NCI-H2081 treated with DMSO at 0.1 percent for 48 hours (cell line): ENCODE results near the gene CMTM5.

Source experiments
- DNase-seq: peaks from one replicate; lab custom pipeline; 2025; lab: John Stamatoyannopoulos, UW

CMTM5 gene

GRCh38 chr14:23358553-23359166, 18.2 kb upstream of the CMTM5 start:
- DNase-seq, result no peak

GRCh38 chr14:23359167-23359626, 17.6 kb upstream of the CMTM5 start:
- DNase-seq, result no peak

- DNase-seq, result no peak
Measured at GRCh38 chr14:23359722-23360447, 17.0 kb upstream of the CMTM5 start.

- no peak for DNase-seq
Measured at GRCh38 chr14:23360496-23360895, 16.4 kb upstream of the CMTM5 start.

GRCh38 chr14:23361320-23361719, 15.5 kb upstream of the CMTM5 start:
- DNase-seq, result no peak

- DNase-seq, result no peak
Measured at GRCh38 chr14:23361763-23362162, 15.1 kb upstream of the CMTM5 start.

- no peak for DNase-seq
Measured at GRCh38 chr14:23362200-23362599, 14.6 kb upstream of the CMTM5 start.

GRCh38 chr14:23364164-23365035, 12.4 kb upstream of the CMTM5 start:
- DNase-seq, result no peak

GRCh38 chr14:23365036-23365731, 11.7 kb upstream of the CMTM5 start, which contains the start of gene EFS:
Gene EFS, minus strand, starts transcription at chr14:23365172. Its CDS starts 147 bp downstream, at chr14:23365025.
- no peak for DNase-seq

GRCh38 chr14:23365732-23366425, 11.0 kb upstream of the CMTM5 start:
- DNase-seq, result no peak

- no peak for DNase-seq
Measured at GRCh38 chr14:23366426-23366921, 10.4 kb upstream of the CMTM5 start.

GRCh38 chr14:23370221-23370620, 6.6 kb upstream of the CMTM5 start:
- DNase-seq, result no peak

GRCh38 chr14:23371865-23372264, 5.0 kb upstream of the CMTM5 start:
- no peak for DNase-seq

- DNase-seq, result no peak
Measured at GRCh38 chr14:23372509-23372908, 4.3 kb upstream of the CMTM5 start, which contains the start of gene IL25. Gene IL25, plus strand, starts transcription at chr14:23372809.

- no peak for DNase-seq
Measured at GRCh38 chr14:23373041-23373440, 3.8 kb upstream of the CMTM5 start.

- DNase-seq, result no peak
Measured at GRCh38 chr14:23375527-23376251, 1.2 kb upstream of the CMTM5 start.

GRCh38 chr14:23377198-23377550, 328 bp downstream of the CMTM5 start:
- no peak for DNase-seq

GRCh38 chr14:23377573-23378563, 1.0 kb downstream of the CMTM5 start:
- no peak for DNase-seq

GRCh38 chr14:23378612-23379220, 1.9 kb downstream of the CMTM5 start:
- DNase-seq, result no peak
